ENCODE measurements around the gene HBS1L. TPM values are rescaled to one million over a fixed set of nuclear protein-coding genes. Genes with fewer than 3 reads are reported as not detected.

Gene HBS1L
- total RNA-seq, 5 donors from 2014 or later (not counting 1 experiment from before 2014, with no cell fraction given) = 51.4 to 112 (median 69.7) TPM

DNA sequence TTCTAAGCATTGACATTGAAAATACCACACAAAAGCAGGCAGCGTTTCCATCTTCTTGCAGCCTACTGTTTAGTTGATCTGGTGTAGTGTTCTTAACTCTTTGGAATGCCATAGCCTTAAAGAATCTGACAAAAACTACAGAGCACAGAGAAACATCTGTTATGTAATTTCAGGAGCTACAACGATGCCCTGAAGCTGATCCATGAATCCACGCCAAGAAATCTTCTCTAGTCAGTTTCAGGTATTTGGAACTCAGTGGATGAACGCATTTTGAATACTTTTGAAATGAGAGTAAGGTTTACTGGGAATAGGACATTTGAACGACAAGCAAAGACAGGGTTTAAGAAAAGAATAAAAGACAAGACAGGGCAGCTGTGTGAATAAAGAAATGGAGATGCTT, 122.5 kb downstream of the HBS1L start:
- peaks cover 0 to 2% (median 0%) of the 10 kb centered on the region in 3 donors for H3K4me1 Mint-ChIP-seq
- Histone ChIP-seq H3K9me3 (no peaks in the 10 kb centered on the region), H3K27me3 (replicated peaks in 1 of 2; ENCODE audit: control insufficient read depth in 2 of 2, extremely low read depth in 1 of 2, insufficient read depth in 2 of 2, low read length in 1 of 2) (no peaks in the 10 kb centered on the region), H3K27ac (ENCODE audit: low read length) (no peak overlapping the region), H3K36me3 (ENCODE audit: control insufficient read depth in 2 of 2, extremely low read depth in 1 of 2, insufficient read depth in 1 of 2, low read length in 1 of 2) (no peaks in the 10 kb centered on the region), H3K4me3 (ENCODE audit: control insufficient read depth in 1 of 2, extremely low read depth in 1 of 2, low read length in 1 of 2) (no peak overlapping the region), H3K4me1 (ENCODE audit: control insufficient read depth in 1 of 2, extremely low read depth in 1 of 2, insufficient read depth in 2 of 2, low read length in 2 of 2) (no peaks in the 10 kb centered on the region)
- H3K27me3 Mint-ChIP-seq = no peaks in the 10 kb centered on the region
- DNase-seq (no peak), ATAC-seq (replicated peaks in 1 of 4) (no peak)
- no peak overlapping the region for H3K27ac Mint-ChIP-seq
- 94% methylated on average over 3 of the region's 5 CpGs for WGBS (ENCODE audit: insufficient coverage)
- POLR2A ChIA-PET = no interaction called here
- no peaks in the 10 kb centered on the region for H3K9me3 Mint-ChIP-seq
- H3K36me3 Mint-ChIP-seq = peaks cover 22% of the 10 kb centered on the region
- no peak overlapping the region for H3K4me3 Mint-ChIP-seq
- CTCF ChIA-PET = interaction anchor here in 1 of 2 donors (0.9 to 1.3 kb wide), 2 partner anchors 8 to 809 kb away, joined by 3 to 5 read pairs; no protein-coding TSS in a partner anchor

DNA sequence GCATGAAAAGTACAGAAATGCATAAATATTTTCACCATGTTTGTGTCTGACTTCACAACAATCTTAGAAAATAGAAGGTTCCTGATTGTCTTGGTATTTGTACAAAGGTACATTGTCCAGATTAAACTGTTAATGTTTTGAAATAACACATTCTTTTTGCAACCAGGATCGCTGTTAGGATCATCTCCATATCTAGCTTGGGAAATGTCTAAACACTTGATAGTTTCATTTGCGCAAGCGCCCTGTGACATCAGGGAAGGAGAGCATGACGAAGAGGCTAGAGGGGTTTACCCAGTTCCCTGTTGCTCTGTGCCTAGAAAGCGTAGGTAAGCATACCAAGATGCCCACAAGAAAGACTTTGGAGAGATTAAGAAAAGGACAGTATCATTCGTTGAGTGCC, 124.2 kb downstream of the HBS1L start:
- DNase-seq (no peak), ATAC-seq (replicated peaks in 1 of 4) (no peak)
- no peak overlapping the region for H3K27ac Mint-ChIP-seq
- Histone ChIP-seq H3K27me3 (replicated peaks in 1 of 2; ENCODE audit: control insufficient read depth in 2 of 2, extremely low read depth in 1 of 2, insufficient read depth in 2 of 2, low read length in 1 of 2) (no peaks in the 10 kb centered on the region), H3K9me3 (no peaks in the 10 kb centered on the region), H3K4me1 (ENCODE audit: control insufficient read depth in 1 of 2, extremely low read depth in 1 of 2, insufficient read depth in 2 of 2, low read length in 2 of 2) (no peaks in the 10 kb centered on the region), H3K36me3 (ENCODE audit: control insufficient read depth in 2 of 2, extremely low read depth in 1 of 2, insufficient read depth in 1 of 2, low read length in 1 of 2) (no peaks in the 10 kb centered on the region), H3K4me3 (ENCODE audit: control insufficient read depth in 1 of 2, extremely low read depth in 1 of 2, low read length in 1 of 2) (no peak overlapping the region), H3K27ac (ENCODE audit: low read length) (no peak overlapping the region)
- no peaks in the 10 kb centered on the region for H3K27me3 Mint-ChIP-seq
- no peak overlapping the region for H3K4me3 Mint-ChIP-seq
- no peaks in the 10 kb centered on the region for H3K9me3 Mint-ChIP-seq
- CTCF ChIA-PET = no interaction called here
- POLR2A ChIA-PET = no interaction called here
- peaks cover 0 to 2% (median 0%) of the 10 kb centered on the region in 3 donors for H3K4me1 Mint-ChIP-seq
- 84% methylated on average over 5 of the region's 6 CpGs for WGBS (ENCODE audit: insufficient coverage)
- H3K36me3 Mint-ChIP-seq = peaks cover 26% of the 10 kb centered on the region

DNA sequence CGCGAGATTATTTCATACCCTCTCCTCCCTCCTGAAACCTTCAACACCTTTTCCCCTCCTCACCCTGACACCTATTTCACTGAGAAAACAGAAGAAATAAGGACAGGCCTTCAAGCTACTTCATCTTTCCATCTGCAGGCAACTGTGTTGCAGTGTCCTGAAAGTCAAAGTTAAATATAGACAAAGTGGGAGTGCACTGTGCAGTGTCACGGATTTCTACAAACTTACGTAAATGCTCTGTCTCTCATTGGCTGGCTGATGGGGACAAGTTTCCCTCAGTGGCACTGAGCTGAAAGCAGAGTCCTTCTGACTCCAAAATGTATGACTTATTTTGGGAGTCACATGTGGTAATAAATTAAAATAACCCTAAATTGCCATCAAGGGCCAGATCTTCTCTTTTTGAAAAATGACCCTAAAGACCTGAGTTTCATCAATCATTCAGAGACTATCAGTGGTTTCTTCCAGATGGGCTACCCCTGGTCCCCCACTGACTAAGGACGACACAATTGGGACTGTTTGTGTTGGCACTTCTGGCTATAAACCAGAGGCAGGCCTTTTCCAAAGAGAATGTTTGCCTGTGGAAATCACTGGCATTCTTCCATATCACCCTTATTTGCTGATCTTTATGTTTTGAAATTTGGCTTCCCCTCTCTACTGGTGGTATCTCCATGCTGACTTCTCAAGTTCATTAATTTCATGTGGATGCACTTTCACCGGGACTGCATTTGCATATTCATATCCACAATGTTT, 126.3 kb downstream of the HBS1L start:
- ChIA-PET POLR2A (no interaction called here), CTCF (no interaction called here)
- Mint-ChIP-seq H3K4me1 (peaks cover 0 to 2% (median 0%) of the 10 kb centered on the region in 3 donors), H3K4me3 (no peak overlapping the region), H3K9me3 (no peaks in the 10 kb centered on the region), H3K27me3 (no peaks in the 10 kb centered on the region), H3K36me3 (peaks cover 26% of the 10 kb centered on the region), H3K27ac (no peak overlapping the region)
- WGBS (ENCODE audit: insufficient coverage) = 94% methylated on average over 4 of the region's 6 CpGs
- Histone ChIP-seq H3K27ac (ENCODE audit: low read length) (no peak overlapping the region), H3K9me3 (no peaks in the 10 kb centered on the region), H3K36me3 (ENCODE audit: control insufficient read depth in 2 of 2, extremely low read depth in 1 of 2, insufficient read depth in 1 of 2, low read length in 1 of 2) (no peaks in the 10 kb centered on the region), H3K27me3 (replicated peaks in 1 of 2; ENCODE audit: control insufficient read depth in 2 of 2, extremely low read depth in 1 of 2, insufficient read depth in 2 of 2, low read length in 1 of 2) (no peaks in the 10 kb centered on the region), H3K4me1 (ENCODE audit: control insufficient read depth in 1 of 2, extremely low read depth in 1 of 2, insufficient read depth in 2 of 2, low read length in 2 of 2) (no peaks in the 10 kb centered on the region), H3K4me3 (ENCODE audit: control insufficient read depth in 1 of 2, extremely low read depth in 1 of 2, low read length in 1 of 2) (no peak overlapping the region)
- DNase-seq (no peak), ATAC-seq (replicated peaks in 1 of 4) (no peak)

DNA sequence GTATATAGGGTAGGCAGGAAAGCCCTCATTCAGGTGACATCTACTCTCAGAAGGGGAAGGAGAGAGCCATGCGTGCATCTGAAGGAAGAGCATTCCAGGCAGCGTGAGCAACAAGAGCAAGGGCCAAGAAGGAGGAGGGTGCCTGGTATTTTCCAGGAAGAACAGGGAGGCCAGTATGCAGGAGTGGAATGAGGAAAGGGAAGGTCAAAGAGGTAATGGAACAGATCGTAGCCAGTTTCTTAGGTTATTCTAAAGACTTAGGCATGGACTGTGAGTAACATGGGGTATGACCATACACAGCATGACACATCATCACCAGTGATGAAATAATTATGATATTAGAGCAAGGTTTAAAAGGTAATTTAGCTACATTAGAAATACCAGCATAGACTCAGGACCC, 128.8 kb downstream of the HBS1L start:
- CTCF ChIA-PET = interaction anchor here in 1 of 2 donors (0.6 to 0.8 kb wide), 3 partner anchors 15 to 299 kb away, joined by 3 to 8 read pairs (median 5); no protein-coding TSS in a partner anchor
- H3K27ac Mint-ChIP-seq = no peak overlapping the region
- H3K36me3 Mint-ChIP-seq = peaks cover 21% of the 10 kb centered on the region
- H3K4me3 Mint-ChIP-seq = no peak overlapping the region
- H3K9me3 ChIP-seq = no peaks in the 10 kb centered on the region
- no peak for ATAC-seq (replicated peaks in 1 of 4)
- DNase-seq = no peak
- no peaks in the 10 kb centered on the region for H3K36me3 ChIP-seq (ENCODE audit: control insufficient read depth in 2 of 2, extremely low read depth in 1 of 2, insufficient read depth in 1 of 2, low read length in 1 of 2)
- H3K4me1 Mint-ChIP-seq = peaks cover 0 to 2% (median 0%) of the 10 kb centered on the region in 3 donors
- no peaks in the 10 kb centered on the region for H3K27me3 ChIP-seq (replicated peaks in 1 of 2; ENCODE audit: control insufficient read depth in 2 of 2, extremely low read depth in 1 of 2, insufficient read depth in 2 of 2, low read length in 1 of 2)
- no peak overlapping the region for H3K4me3 ChIP-seq (ENCODE audit: control insufficient read depth in 1 of 2, extremely low read depth in 1 of 2, low read length in 1 of 2)
- H3K27ac ChIP-seq (ENCODE audit: low read length) = no peak overlapping the region
- no peaks in the 10 kb centered on the region for H3K9me3 Mint-ChIP-seq
- H3K4me1 ChIP-seq (ENCODE audit: control insufficient read depth in 1 of 2, extremely low read depth in 1 of 2, insufficient read depth in 2 of 2, low read length in 2 of 2) = no peaks in the 10 kb centered on the region
- WGBS (ENCODE audit: insufficient coverage) = 100% methylated on average over 2 of the region's 3 CpGs
- H3K27me3 Mint-ChIP-seq = no peaks in the 10 kb centered on the region
- POLR2A ChIA-PET = no interaction called here

DNA sequence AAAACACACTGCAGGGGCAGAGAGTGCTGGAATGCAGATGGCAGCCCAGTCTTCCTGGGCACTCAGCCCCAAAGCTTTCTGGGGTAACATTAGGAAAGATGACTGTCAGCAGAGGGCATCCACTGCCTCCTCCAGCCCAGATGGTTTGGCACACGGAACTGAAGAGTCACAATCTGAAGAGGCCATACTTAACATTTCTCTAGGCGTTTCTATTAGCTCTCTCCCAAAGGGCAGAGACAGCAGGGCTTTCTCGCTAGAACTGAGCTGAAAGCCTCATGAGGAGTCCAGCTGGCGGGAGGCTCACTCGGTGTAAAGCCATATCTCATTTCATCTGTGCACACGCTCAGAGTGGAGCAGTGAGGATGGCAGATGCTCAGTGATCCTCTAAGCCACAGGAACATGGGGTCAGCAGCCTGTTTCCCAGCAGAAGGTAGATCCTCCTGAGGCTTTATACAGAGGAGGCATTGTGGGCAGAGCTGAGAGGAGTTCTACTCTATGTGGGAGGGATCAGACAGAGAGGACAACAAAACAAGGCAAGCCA, 132.8 kb downstream of the HBS1L start:
- H3K36me3 Mint-ChIP-seq = peaks cover 21% of the 10 kb centered on the region
- Histone ChIP-seq H3K27me3 (replicated peaks in 1 of 2; ENCODE audit: control insufficient read depth in 2 of 2, extremely low read depth in 1 of 2, insufficient read depth in 2 of 2, low read length in 1 of 2) (no peaks in the 10 kb centered on the region), H3K27ac (ENCODE audit: low read length) (no peak overlapping the region), H3K36me3 (ENCODE audit: control insufficient read depth in 2 of 2, extremely low read depth in 1 of 2, insufficient read depth in 1 of 2, low read length in 1 of 2) (no peaks in the 10 kb centered on the region), H3K4me1 (ENCODE audit: control insufficient read depth in 1 of 2, extremely low read depth in 1 of 2, insufficient read depth in 2 of 2, low read length in 2 of 2) (no peaks in the 10 kb centered on the region), H3K4me3 (ENCODE audit: control insufficient read depth in 1 of 2, extremely low read depth in 1 of 2, low read length in 1 of 2) (no peak overlapping the region), H3K9me3 (no peaks in the 10 kb centered on the region)
- no peaks in the 10 kb centered on the region for H3K27me3 Mint-ChIP-seq
- WGBS (ENCODE audit: insufficient coverage) = 96% methylated on average over 6 of the region's 6 CpGs
- ChIA-PET POLR2A (no interaction called here), CTCF (no interaction called here)
- no peak for ATAC-seq (replicated peaks in 1 of 4)
- H3K27ac Mint-ChIP-seq = no peak overlapping the region
- H3K9me3 Mint-ChIP-seq = no peaks in the 10 kb centered on the region
- DNase-seq = no peak
- no peak overlapping the region for H3K4me3 Mint-ChIP-seq
- no peaks in the 10 kb centered on the region for H3K4me1 Mint-ChIP-seq

DNA sequence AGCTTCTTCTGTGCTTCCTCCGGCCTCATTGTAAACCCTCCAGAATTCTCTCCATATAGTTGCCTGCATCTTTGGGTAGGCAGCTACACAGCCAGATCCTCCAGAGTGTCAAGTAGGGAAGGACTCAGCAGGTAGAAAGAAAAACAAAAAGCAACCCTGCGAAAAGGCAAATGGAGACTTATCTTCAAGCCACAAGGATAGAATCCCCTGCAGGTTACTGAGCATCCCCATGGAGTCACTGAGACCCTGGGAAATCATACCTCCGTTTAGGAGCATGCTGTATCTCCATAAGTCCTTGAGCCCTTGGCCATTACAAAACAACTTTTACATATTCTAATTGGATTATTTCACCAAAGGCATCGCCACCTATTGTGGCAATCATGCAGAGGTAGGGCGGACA, 133.3 kb downstream of the HBS1L start:
- WGBS (ENCODE audit: insufficient coverage) = 83% methylated on average over 2 of the region's 5 CpGs

More for the DNA sequence above, 133.3 kb downstream of the HBS1L start:
- Mint-ChIP-seq H3K27ac (no peak overlapping the region), H3K36me3 (peaks cover 23% of the 10 kb centered on the region), H3K4me1 (no peaks in the 10 kb centered on the region), H3K9me3 (no peaks in the 10 kb centered on the region), H3K4me3 (no peak overlapping the region), H3K27me3 (no peaks in the 10 kb centered on the region)
- Histone ChIP-seq H3K27ac (ENCODE audit: low read length) (no peak overlapping the region), H3K27me3 (replicated peaks in 1 of 2; ENCODE audit: control insufficient read depth in 2 of 2, extremely low read depth in 1 of 2, insufficient read depth in 2 of 2, low read length in 1 of 2) (no peaks in the 10 kb centered on the region), H3K36me3 (ENCODE audit: control insufficient read depth in 2 of 2, extremely low read depth in 1 of 2, insufficient read depth in 1 of 2, low read length in 1 of 2) (no peaks in the 10 kb centered on the region), H3K4me3 (ENCODE audit: control insufficient read depth in 1 of 2, extremely low read depth in 1 of 2, low read length in 1 of 2) (no peak overlapping the region), H3K4me1 (ENCODE audit: control insufficient read depth in 1 of 2, extremely low read depth in 1 of 2, insufficient read depth in 2 of 2, low read length in 2 of 2) (no peaks in the 10 kb centered on the region), H3K9me3 (no peaks in the 10 kb centered on the region)
- ChIA-PET CTCF (no interaction called here), POLR2A (no interaction called here)
- DNase-seq (no peak), ATAC-seq (replicated peaks in 1 of 4) (no peak)

Data from T-cell (primary cell).